Neuronal stem cell (in vitro differentiated cells): ENCODE measurements around the gene ZNF346.

ENCODE experiments used
- DNase-seq: peaks from one replicate; pipeline ENCODE4 v3.0.0-alpha.2; 2013; ENCODE audit warnings: low spot score
- H2AFZ ChIP-seq: one replicate; pipeline ENCODE4 v1.6.1; 2013; ENCODE audit warnings: mild to moderate bottlenecking, low read length, inconsistent platforms
- H2AK5ac ChIP-seq: 2 replicates; pipeline ENCODE4 v1.6.1; 2013; ENCODE audit warnings: low read depth, mild to moderate bottlenecking, inconsistent platforms, low read length, moderate library complexity, mixed read lengths
- H2BK120ac ChIP-seq: 2 replicates; pipeline ENCODE4 v1.6.1; 2013; ENCODE audit warnings: low read depth, mild to moderate bottlenecking, inconsistent platforms, low read length, moderate library complexity, mixed read lengths
- H2BK12ac ChIP-seq: one replicate; pipeline ENCODE4 v1.6.1; 2013; ENCODE audit warnings: low read length, inconsistent platforms
- H2BK15ac ChIP-seq: 2 replicates; pipeline ENCODE4 v1.6.1; 2013; ENCODE audit warnings: mild to moderate bottlenecking, low read length, inconsistent platforms, mixed read lengths
- H2BK5ac ChIP-seq: one replicate; pipeline ENCODE4 v1.6.1; 2013; ENCODE audit warnings: inconsistent platforms, mild to moderate bottlenecking, low read length, moderate library complexity
- H3K14ac ChIP-seq: one replicate; pipeline ENCODE4 v1.6.1; 2013; ENCODE audit warnings: low read length, inconsistent platforms
- H3K18ac ChIP-seq: 2 replicates; pipeline ENCODE4 v1.6.1; 2013; ENCODE audit warnings: low read length, inconsistent platforms
- H3K23ac ChIP-seq: 2 replicates; pipeline ENCODE4 v1.6.1; 2013; ENCODE audit warnings: low read depth, mild to moderate bottlenecking, mixed read lengths, low read length, inconsistent platforms; ENCODE audit not compliant: poor library complexity
- H3K27ac ChIP-seq: replicated peaks from 3 replicates; pipeline ENCODE4 v1.5.1; 2013; ENCODE audit warnings: low read length, inconsistent platforms
- H3K27me3 ChIP-seq, 3 experiments: 2 replicates each; pipeline ENCODE4 v1.6.1; 2013; ENCODE audit warnings: low read length in 3 of 3, mild to moderate bottlenecking in 2 of 3, inconsistent platforms in 1 of 3, low read depth in 1 of 3, mixed read lengths in 1 of 3, moderate library complexity in 1 of 3; ENCODE audit not compliant: control insufficient read depth in 3 of 3, insufficient read depth in 3 of 3
- H3K36me3 ChIP-seq, 2 donors: replicated peaks in 1 of 2; 2 replicates each; pipeline ENCODE4 v1.6.1; 2013; ENCODE audit warnings: low read length in 2 of 2; ENCODE audit not compliant: control insufficient read depth in 2 of 2, insufficient read depth in 2 of 2
- H3K4ac ChIP-seq: 2 replicates; pipeline ENCODE4 v1.6.1; 2013; ENCODE audit warnings: inconsistent platforms, mild to moderate bottlenecking, low read length, moderate library complexity
- H3K4me1 ChIP-seq, 2 donors: 1 replicate in 1 of 2; 2 replicates in 1 of 2; pipeline ENCODE4 v1.6.1; 2013; ENCODE audit warnings: low read length in 2 of 2, low read depth in 1 of 2; ENCODE audit not compliant: control insufficient read depth in 2 of 2, insufficient read depth in 1 of 2
- H3K4me2 ChIP-seq: one replicate; pipeline ENCODE4 v1.6.1; 2013; ENCODE audit warnings: mild to moderate bottlenecking, low read length, inconsistent platforms; ENCODE audit not compliant: insufficient read depth, poor library complexity, severe bottlenecking
- H3K4me3 ChIP-seq, 2 donors: 2 replicates each; pipeline ENCODE4 v1.5.1; 2013; ENCODE audit warnings: low read length in 2 of 2, mild to moderate bottlenecking in 2 of 2, inconsistent platforms in 1 of 2, moderate library complexity in 1 of 2
- H3K79me1 ChIP-seq: one replicate; pipeline ENCODE4 v1.6.1; 2013; ENCODE audit warnings: low read depth, mild to moderate bottlenecking, inconsistent platforms, low read length, moderate library complexity
- H3K9ac ChIP-seq: one replicate; pipeline ENCODE4 v1.6.1; 2013; ENCODE audit warnings: mild to moderate bottlenecking, low read depth, low read length, inconsistent platforms; ENCODE audit not compliant: poor library complexity
- H3K9me3 ChIP-seq, 2 donors: replicated peaks in 1 of 2; 2 replicates each; pipeline versions ENCODE3 to v1.6.1; 2013; ENCODE audit warnings: low read length in 2 of 2, mild to moderate bottlenecking in 2 of 2, inconsistent platforms in 1 of 2, low read depth in 1 of 2, mixed read lengths in 1 of 2, moderate library complexity in 1 of 2; ENCODE audit not compliant: control insufficient read depth in 2 of 2, insufficient read depth in 1 of 2
- H4K8ac ChIP-seq: one replicate; pipeline ENCODE4 v1.6.1; 2013; ENCODE audit warnings: low read depth, mild to moderate bottlenecking, inconsistent platforms, low read length, moderate library complexity
- H4K91ac ChIP-seq: one replicate; pipeline ENCODE4 v1.6.1; 2013; ENCODE audit warnings: low read length, low read depth, mild to moderate bottlenecking, inconsistent platforms; ENCODE audit not compliant: poor library complexity
- WGBS, 2 donors: extraction: QIAGEN DNeasy Blood & Tissue Kit; methylation state at CpG; one replicate each; pipeline ENCODE4 v1.1.7; 2013; ENCODE audit warnings: missing lambda C conversion rate in 2 of 2, mixed read lengths in 1 of 2; ENCODE audit not compliant: insufficient read length in 2 of 2, insufficient replicate concordance in 1 of 2; ENCODE audit errors: extremely low coverage in 2 of 2; 5-methylcytosine and 5-hydroxymethylcytosine counted together

Gene ZNF346

GRCh38 chr5:177020033-177020432 lies 2.5 kb upstream of the ZNF346 start:
- no peak overlapping the region for H3K23ac ChIP-seq
- no peak overlapping the region for H3K4ac ChIP-seq
- H3K79me1 ChIP-seq, result no peaks in the 10 kb centered on the region
- no peak overlapping the region for H3K18ac ChIP-seq
- H2BK15ac ChIP-seq, result no peak overlapping the region
- no peak overlapping the region for H3K4me2 ChIP-seq
- H3K4me1 ChIP-seq, result peaks cover 7 to 12% of the 10 kb centered on the region in 2 donors
- no peaks in the 10 kb centered on the region for H3K9me3 ChIP-seq
- peaks cover 0 to 10% of the 10 kb centered on the region in 2 donors for H3K36me3 ChIP-seq
- no peak overlapping the region for H2BK5ac ChIP-seq
- H3K4me3 ChIP-seq, result no peak overlapping the region
- WGBS, 2 donors, result no CpG with 5 or more reads among the region's 2 CpGs
- no peak overlapping the region for H3K14ac ChIP-seq
- no peaks in the 10 kb centered on the region for H3K27me3 ChIP-seq
- H2BK12ac ChIP-seq, result no peak overlapping the region
- no peak for DNase-seq
- H3K9ac ChIP-seq, result no peak overlapping the region
- H2AK5ac ChIP-seq, result no peak overlapping the region
- H2AFZ ChIP-seq, result no peak overlapping the region
- H4K8ac ChIP-seq, result no peak overlapping the region
- no peak overlapping the region for H4K91ac ChIP-seq
- H2BK120ac ChIP-seq, result no peak overlapping the region
- no peak overlapping the region for H3K27ac ChIP-seq

GRCh38 chr5:177023303-177023664 lies 788 bp downstream of the ZNF346 start:
- Histone ChIP-seq H3K27me3 (no peaks in the 10 kb centered on the region), H3K79me1 (no peaks in the 10 kb centered on the region), H2BK15ac (no peak overlapping the region), H3K4me2 (peak overlapping the region; percentile 70), H3K9me3 (no peaks in the 10 kb centered on the region), H4K91ac (no peak overlapping the region), H3K18ac (no peak overlapping the region), H3K4me3 (peak overlapping the region; percentile 78 to 95), H3K4ac (no peak overlapping the region), H4K8ac (no peak overlapping the region), H3K4me1 (peaks cover 7 to 11% of the 10 kb centered on the region in 2 donors), H2AFZ (peak overlapping the region; percentile 98), H3K36me3 (peaks cover 0 to 38% of the 10 kb centered on the region in 2 donors), H3K14ac (no peak overlapping the region), H3K27ac (no peak overlapping the region), H2AK5ac (no peak overlapping the region), H3K9ac (peak overlapping the region; percentile 93), H2BK120ac (no peak overlapping the region), H2BK5ac (no peak overlapping the region), H3K23ac (no peak overlapping the region), H2BK12ac (no peak overlapping the region)
- no CpG with 5 or more reads among the region's 6 CpGs for WGBS, 2 donors
- no peak for DNase-seq

- H3K4me1 ChIP-seq, result peaks cover 7% of the 10 kb centered on the region in 2 donors
- no peak overlapping the region for H3K18ac ChIP-seq
- no peak overlapping the region for H3K9ac ChIP-seq
- H3K9me3 ChIP-seq, result peaks cover 2% of the 10 kb centered on the region in 2 donors
- no CpG with 5 or more reads among the region's 1 CpG for WGBS, 2 donors
- peaks cover 3 to 46% of the 10 kb centered on the region in 2 donors for H3K36me3 ChIP-seq
- H2AFZ ChIP-seq, result no peak overlapping the region
- no peak overlapping the region for H4K91ac ChIP-seq
- no peak overlapping the region for H2BK12ac ChIP-seq
- DNase-seq, result no peak
- no peaks in the 10 kb centered on the region for H3K27me3 ChIP-seq
- H2BK5ac ChIP-seq, result no peak overlapping the region
- no peak overlapping the region for H4K8ac ChIP-seq
- H3K23ac ChIP-seq, result no peak overlapping the region
- H2BK120ac ChIP-seq, result no peak overlapping the region
- no peak overlapping the region for H3K4me3 ChIP-seq
- no peak overlapping the region for H3K4ac ChIP-seq
- no peak overlapping the region for H2AK5ac ChIP-seq
- no peak overlapping the region for H3K27ac ChIP-seq
- no peaks in the 10 kb centered on the region for H3K79me1 ChIP-seq
- no peak overlapping the region for H3K14ac ChIP-seq
- H3K4me2 ChIP-seq, result no peak overlapping the region
- H2BK15ac ChIP-seq, result no peak overlapping the region
Observed at GRCh38 chr5:177024559-177024958, 2.1 kb downstream of the ZNF346 start.

- Histone ChIP-seq H2AK5ac (no peak overlapping the region), H3K4me3 (no peak overlapping the region), H3K27ac (no peak overlapping the region), H2BK120ac (no peak overlapping the region), H3K9me3 (peaks cover 2% of the 10 kb centered on the region in 2 donors), H4K8ac (no peak overlapping the region), H2BK5ac (no peak overlapping the region), H3K14ac (no peak overlapping the region), H3K18ac (no peak overlapping the region), H2BK15ac (no peak overlapping the region), H3K36me3 (peaks cover 3 to 50% of the 10 kb centered on the region in 2 donors), H3K27me3 (no peaks in the 10 kb centered on the region), H3K9ac (no peak overlapping the region), H2AFZ (no peak overlapping the region), H3K23ac (no peak overlapping the region), H3K4me2 (no peak overlapping the region), H3K79me1 (no peaks in the 10 kb centered on the region), H3K4ac (no peak overlapping the region), H3K4me1 (peaks cover 7% of the 10 kb centered on the region in 2 donors), H4K91ac (no peak overlapping the region), H2BK12ac (no peak overlapping the region)
- no CpG with 5 or more reads among the region's 3 CpGs for WGBS, 2 donors
- DNase-seq, result no peak
Observed at GRCh38 chr5:177025101-177025601, 2.7 kb downstream of the ZNF346 start.
